Mesodermal cell (in vitro differentiated cells): ENCODE measurements around the gene PDLIM4.

ENCODE experiments used
- H3K27ac ChIP-seq: 2 replicates; pipeline ENCODE4 v1.7.0; 2013; ENCODE audit warnings: mild to moderate bottlenecking, low read depth, low read length, moderate library complexity; ENCODE audit not compliant: severe bottlenecking
- H3K36me3 ChIP-seq: 2 replicates; pipeline ENCODE4 v1.7.1; 2013; ENCODE audit warnings: mild to moderate bottlenecking, low read length, moderate library complexity; ENCODE audit not compliant: control insufficient read depth, insufficient read depth
- H3K4me1 ChIP-seq: one replicate; pipeline ENCODE4 v1.7.1; 2013; ENCODE audit warnings: mild to moderate bottlenecking, low read length; ENCODE audit not compliant: insufficient read depth, control insufficient read depth, poor library complexity, severe bottlenecking
- H3K4me3 ChIP-seq: 2 replicates; pipeline ENCODE4 v1.7.0; 2013; ENCODE audit warnings: low read length, control low read depth, mild to moderate bottlenecking; ENCODE audit not compliant: insufficient read depth, poor library complexity, severe bottlenecking; ENCODE audit errors: extremely low read depth
- H3K9me3 ChIP-seq: 2 replicates; pipeline ENCODE4 v1.7.1; 2013; ENCODE audit warnings: mild to moderate bottlenecking, low read length, moderate library complexity; ENCODE audit not compliant: control insufficient read depth
- WGBS, 2 experiments: methylation state at CpG; one replicate each; pipeline ENCODE4 v1.1.5; 2013; ENCODE audit warnings: missing lambda C conversion rate in 2 of 2; ENCODE audit not compliant: insufficient coverage in 2 of 2; 5-methylcytosine and 5-hydroxymethylcytosine counted together

Gene PDLIM4

DNA sequence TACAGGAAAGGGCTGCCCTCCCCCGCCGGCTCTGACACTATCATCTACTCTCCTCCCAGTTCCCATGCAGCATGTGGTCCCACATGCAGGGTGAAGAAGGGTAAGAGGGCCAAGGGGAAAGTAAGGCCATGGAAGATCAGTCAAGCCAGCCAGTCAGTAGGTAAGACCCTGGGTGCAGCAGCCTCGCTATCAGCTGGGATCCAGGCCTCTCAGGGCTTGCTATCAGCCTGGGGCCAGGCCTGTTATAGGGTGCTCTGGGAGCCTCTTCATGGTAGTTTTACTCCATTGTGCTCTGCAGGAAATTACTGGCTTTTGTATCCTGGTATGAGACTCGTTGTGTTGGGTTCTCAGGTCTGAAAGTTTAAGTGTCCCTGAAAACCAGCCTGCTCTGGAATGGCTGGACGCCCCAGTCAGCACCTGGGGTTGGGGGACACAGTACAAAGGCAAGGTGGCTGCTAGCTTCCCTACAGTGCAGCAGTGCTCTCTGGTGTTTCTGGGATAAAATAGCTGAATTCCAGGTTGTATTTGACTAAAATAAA lies 58.1 kb downstream of the PDLIM4 start:
- no peak overlapping the region for H3K27ac ChIP-seq
- H3K4me1 ChIP-seq: no peaks in the 10 kb centered on the region
- H3K9me3 ChIP-seq: no peaks in the 10 kb centered on the region
- 78 to 92% methylated on average over 3 of the region's 5 CpGs for WGBS, 2 experiments
- no peak overlapping the region for H3K4me3 ChIP-seq
- H3K36me3 ChIP-seq: no peaks in the 10 kb centered on the region

- WGBS, 2 experiments: 100% methylated on average over 1 of the region's 1 CpG
- no peaks in the 10 kb centered on the region for H3K36me3 ChIP-seq
- no peak overlapping the region for H3K4me3 ChIP-seq
- H3K4me1 ChIP-seq: peaks cover 11% of the 10 kb centered on the region
- no peak overlapping the region for H3K27ac ChIP-seq
- H3K9me3 ChIP-seq: no peaks in the 10 kb centered on the region
These were observed 62.5 kb downstream of the PDLIM4 start for GRCh38 chr5:132319975-132320374.

DNA sequence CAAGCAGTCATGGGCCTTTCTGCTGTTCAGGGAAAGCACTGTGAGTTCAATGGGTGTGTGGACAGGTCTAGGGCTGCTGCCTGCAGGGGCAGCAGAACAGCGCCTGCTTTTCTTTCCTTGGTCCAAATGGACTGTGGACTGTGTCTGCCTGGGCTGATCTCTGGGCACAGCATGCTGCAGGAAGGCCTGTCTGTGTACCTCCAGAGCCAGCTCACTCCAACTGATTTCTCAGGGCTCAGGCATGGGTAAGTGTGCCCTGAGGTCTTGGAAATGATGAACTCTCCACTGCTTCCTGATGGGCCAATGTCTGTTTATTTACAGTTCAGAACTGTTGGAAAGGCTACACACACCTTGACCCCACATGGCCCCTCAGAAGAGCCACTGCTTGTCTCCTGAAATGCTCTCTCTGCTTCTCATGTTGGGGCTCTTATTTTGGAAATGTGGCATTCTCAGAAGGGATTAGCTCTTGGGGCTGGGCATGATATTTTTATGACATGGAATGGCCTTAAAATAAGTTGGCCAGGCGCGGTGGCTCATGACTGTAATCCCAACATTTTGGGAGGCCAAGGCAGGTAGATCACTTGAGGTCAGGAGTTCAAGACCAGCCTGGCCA lies 63.7 kb downstream of the PDLIM4 start:
- H3K27ac ChIP-seq: no peak overlapping the region
- WGBS, 2 experiments: 82 to 93% methylated on average over 3 of the region's 3 CpGs
- no peaks in the 10 kb centered on the region for H3K9me3 ChIP-seq
- no peaks in the 10 kb centered on the region for H3K36me3 ChIP-seq
- peaks cover 11% of the 10 kb centered on the region for H3K4me1 ChIP-seq
- H3K4me3 ChIP-seq: no peak overlapping the region

DNA sequence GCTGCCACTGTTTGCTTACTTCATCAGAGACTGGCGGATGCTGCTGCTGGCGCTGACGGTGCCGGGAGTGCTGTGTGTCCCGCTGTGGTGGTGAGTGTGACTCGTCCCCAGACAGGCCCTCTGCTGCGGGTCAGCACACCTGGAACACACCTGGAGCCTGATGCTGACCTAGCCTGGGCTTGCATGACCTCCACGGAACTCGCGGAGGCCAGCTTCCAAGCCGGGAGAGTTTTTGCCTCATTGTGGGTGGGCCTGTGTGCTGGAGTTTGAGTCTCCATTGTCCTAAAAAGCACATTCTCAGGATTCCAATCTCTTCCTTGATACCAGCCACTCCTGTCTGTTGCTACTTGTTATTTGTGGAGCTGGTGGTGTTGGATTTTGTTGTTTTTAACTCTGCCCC lies 64.8 kb downstream of the PDLIM4 start:
- WGBS, 2 experiments: 54 to 55% methylated on average over 7 of the region's 11 CpGs
- Histone ChIP-seq H3K27ac (no peak overlapping the region), H3K36me3 (no peaks in the 10 kb centered on the region), H3K4me1 (peaks cover 11% of the 10 kb centered on the region), H3K9me3 (no peaks in the 10 kb centered on the region), H3K4me3 (no peak overlapping the region)
